ENCODE measurements around the gene SRRM1.
"Not testable (repeated sequence)": the region's sequence is repeated elsewhere in the genome, so short reads cannot be mapped to it uniquely, and the experiment has no call there.

Gene SRRM1

GRCh38 chr1:24720152-24720551, 77.0 kb downstream of the SRRM1 start:
- no peak for DNase-seq

GRCh38 chr1:24721533-24721932, 78.4 kb downstream of the SRRM1 start:
- DNase-seq: no peak

- DNase-seq: not testable (repeated sequence)
Measured at GRCh38 chr1:24722073-24723035, 79.3 kb downstream of the SRRM1 start.
